ENCODE results near the gene PPM1B.
A peak's percentile ranks its signal among the peaks of the same experiment; 100 is the strongest.

Gene PPM1B

GRCh38 chr2:44181648-44182047 is 13.0 kb downstream of the PPM1B start:
- H3K4me3 ChIP-seq (ENCODE audit: low read depth, low read length): no peak overlapping the region
- DNase-seq (ENCODE audit: low read depth): no peak
- TF ChIP-seq CTCF (IDR thresholded peaks at IDR 0.05; ENCODE audit: control insufficient read depth, extremely low read depth, insufficient read depth): no peak

GRCh38 chr2:44184106-44184505 is 15.4 kb downstream of the PPM1B start:
- TF ChIP-seq CTCF (IDR thresholded peaks at IDR 0.05; ENCODE audit: control insufficient read depth, extremely low read depth, insufficient read depth): no peak
- H3K4me3 ChIP-seq (ENCODE audit: low read depth, low read length): no peak overlapping the region
- no peak for DNase-seq (ENCODE audit: low read depth)

GRCh38 chr2:44186810-44187209 is 18.1 kb downstream of the PPM1B start:
- no peak overlapping the region for H3K4me3 ChIP-seq (ENCODE audit: low read depth, low read length)
- no peak for DNase-seq (ENCODE audit: low read depth)
- no peak for TF ChIP-seq CTCF (IDR thresholded peaks at IDR 0.05; ENCODE audit: control insufficient read depth, extremely low read depth, insufficient read depth)

GRCh38 chr2:44187251-44187650 is 18.6 kb downstream of the PPM1B start:
- TF ChIP-seq CTCF (IDR thresholded peaks at IDR 0.05; ENCODE audit: control insufficient read depth, extremely low read depth, insufficient read depth): no peak
- H3K4me3 ChIP-seq (ENCODE audit: low read depth, low read length): no peak overlapping the region
- DNase-seq (ENCODE audit: low read depth): no peak

- no peak for TF ChIP-seq CTCF (IDR thresholded peaks at IDR 0.05; ENCODE audit: control insufficient read depth, extremely low read depth, insufficient read depth)
- H3K4me3 ChIP-seq (ENCODE audit: low read depth, low read length): no peak overlapping the region
- no peak for DNase-seq (ENCODE audit: low read depth)
These were observed 20.0 kb downstream of the PPM1B start for GRCh38 chr2:44188696-44189095.

GRCh38 chr2:44189104-44189503 is 20.4 kb downstream of the PPM1B start:
- no peak for DNase-seq (ENCODE audit: low read depth)
- no peak for TF ChIP-seq CTCF (IDR thresholded peaks at IDR 0.05; ENCODE audit: control insufficient read depth, extremely low read depth, insufficient read depth)
- no peak overlapping the region for H3K4me3 ChIP-seq (ENCODE audit: low read depth, low read length)

GRCh38 chr2:44190526-44190925 is 21.9 kb downstream of the PPM1B start:
- H3K4me3 ChIP-seq (ENCODE audit: low read depth, low read length): no peak overlapping the region
- DNase-seq (ENCODE audit: low read depth): peak; percentile 34
- TF ChIP-seq CTCF (IDR thresholded peaks at IDR 0.05; ENCODE audit: control insufficient read depth, extremely low read depth, insufficient read depth): no peak

All from LNCaP clone FGC (cell line).